ENCODE measurements around the gene ORM1. TPM values are rescaled to one million over a fixed set of nuclear protein-coding genes. Genes with fewer than 3 reads are reported as not detected.

The ORM1 gene
- total and polyA plus RNA-seq, 2 of the 8 experiments (the other 6 are each of a cell fraction or from before 2014, with no cell fraction given): 0.32 TPM; not detected in 1

DNA sequence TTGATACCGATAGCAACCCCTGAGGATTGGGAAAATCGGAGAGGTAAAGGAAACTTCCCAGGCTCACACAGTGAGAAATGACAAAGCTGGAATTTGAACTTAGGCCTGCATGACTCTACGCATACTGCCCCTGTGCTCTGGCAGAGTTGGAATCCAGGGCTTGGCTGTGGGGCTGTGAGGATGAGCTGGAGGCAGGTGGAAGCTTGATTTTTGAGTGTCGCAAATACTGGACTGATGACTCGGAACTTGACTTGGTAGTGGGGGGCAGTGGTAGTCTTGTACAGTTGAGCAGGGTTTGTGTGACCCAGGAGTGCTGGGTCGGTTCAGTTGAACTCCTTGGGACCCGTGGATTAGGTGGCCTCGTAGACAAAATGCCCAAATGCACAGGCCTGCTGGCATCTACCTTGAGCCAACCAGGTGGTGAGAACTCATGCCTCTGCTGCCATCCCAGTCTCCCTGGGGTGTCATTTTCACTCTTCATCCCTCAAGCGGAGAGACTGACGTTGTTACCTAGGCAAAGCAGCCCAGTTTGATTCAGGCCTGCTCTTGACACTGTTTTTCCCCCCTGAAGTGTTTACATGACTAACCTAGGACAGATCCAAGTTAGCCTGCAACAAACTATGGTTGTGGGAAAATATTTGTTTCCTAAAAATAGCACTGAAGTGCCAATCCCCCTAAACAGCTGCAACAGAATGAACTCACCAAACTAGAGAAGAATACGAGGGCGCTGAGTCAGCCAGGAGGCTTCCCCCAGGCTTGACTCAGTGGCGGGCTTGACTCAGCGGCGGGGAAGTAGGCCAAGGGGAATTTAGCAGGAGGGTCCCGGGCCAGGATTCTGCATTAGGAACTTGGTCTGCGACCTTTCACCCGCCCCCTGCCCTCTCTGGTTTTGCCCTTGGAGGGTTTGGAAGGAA, 45.7 kb upstream of the ORM1 start:
- Histone ChIP-seq H3K4me1 (replicated peaks in 1 of 4; ENCODE audit: control insufficient read depth in 3 of 4, insufficient read depth in 4 of 4, low read length in 3 of 4) (no peaks in the 10 kb centered on the region), H2BK20ac (ENCODE audit: low read length) (no peak overlapping the region), H3K4me2 (ENCODE audit: insufficient read depth in 1 of 2, low read depth in 2 of 2, low read length in 2 of 2) (no peak overlapping the region), H2AFZ (ENCODE audit: low read length) (no peak overlapping the region), H2BK120ac (replicated peaks; ENCODE audit: low read depth, low read length) (no peak overlapping the region), H2BK12ac (ENCODE audit: low read depth, low read length) (0 out of 2 replicates have a peak overlapping the region, but pooled peaks have one; percentile 69), H3K14ac (ENCODE audit: insufficient read length) (no peak overlapping the region), H3K27ac (ENCODE audit: low read depth, low read length) (no peak overlapping the region), H3K9ac (replicated peaks in 1 of 4; ENCODE audit: extremely low read depth in 1 of 4, low read depth in 3 of 4, low read length in 3 of 4) (no peak overlapping the region), H3K23ac (ENCODE audit: insufficient read length) (no peak overlapping the region), H3K9me3 (ENCODE audit: insufficient read depth in 2 of 2, low read depth in 1 of 2, low read length in 1 of 2) (no peaks in the 10 kb centered on the region), H3K18ac (ENCODE audit: extremely low read depth, low read length) (no peak overlapping the region), H4K91ac (replicated peaks; ENCODE audit: insufficient read length, low read length) (no peak overlapping the region), H3K36me3 (ENCODE audit: control insufficient read depth in 2 of 4, insufficient read depth in 4 of 4, low read length in 3 of 4) (no peaks in the 10 kb centered on the region; a peak in 1 of 8 replicates), H2BK5ac (ENCODE audit: low read depth, low read length) (peak overlapping the region; percentile 37; the same call in 1 of the 2 replicates), H3K4me3 (ENCODE audit: extremely low read depth in 1 of 4, insufficient read depth in 2 of 4, low read depth in 3 of 4, low read length in 4 of 4) (no peak overlapping the region), H3K23me2 (ENCODE audit: low read depth, low read length) (peaks cover 6% of the 10 kb centered on the region; the same call in 1 of the 2 replicates), H3K56ac (replicated peaks; ENCODE audit: insufficient read length, low read depth, low read length) (no peak overlapping the region), H3K27me3 (replicated peaks in 1 of 4; ENCODE audit: control insufficient read depth in 3 of 4, extremely low read depth in 1 of 4, insufficient read depth in 3 of 4, low read length in 3 of 4) (no peaks in the 10 kb centered on the region), H2BK15ac (ENCODE audit: low read length) (no peak overlapping the region), H3K79me2 (ENCODE audit: control insufficient read depth in 1 of 2, insufficient read depth in 2 of 2, low read length in 2 of 2) (no peaks in the 10 kb centered on the region), H2AK5ac (ENCODE audit: low read depth, low read length) (no peak overlapping the region), H3K79me1 (ENCODE audit: low read depth, low read length) (no peaks in the 10 kb centered on the region), H3K4ac (replicated peaks; ENCODE audit: insufficient read length, low read depth, low read length) (no peak overlapping the region), H4K5ac (ENCODE audit: insufficient read length, low read depth, low read length) (no peak overlapping the region), H4K8ac (ENCODE audit: extremely low read depth, insufficient read depth, low read length) (no peak overlapping the region), H4K20me1 (replicated peaks in 1 of 2; ENCODE audit: control insufficient read depth in 1 of 2, insufficient read depth in 2 of 2, low read length in 2 of 2) (peaks cover 1 to 6% of the 10 kb centered on the region in 2 experiments)
- FAIRE-seq: no peak
- WGBS, 2 experiments (ENCODE audit: extremely low coverage in 1 of 2, insufficient coverage in 1 of 2, insufficient read length in 1 of 2, insufficient replicate concordance in 2 of 2, low coverage in 1 of 2, low lambda C conversion rate in 2 of 2, missing lambda C conversion rate in 1 of 2): 89% methylated on average over 18 of the region's 18 CpGs; no CpG with 5 or more reads in 1 of the 2 experiments
- DNase-seq (ENCODE audit: low read depth in 1 of 2, low spot score in 2 of 2): peak in 1 of 2 experiments; percentile 37
- ChIA-PET CTCF (ENCODE audit: partially characterized antibody) (interaction anchor here (0.7 to 1.7 kb wide), 8 partner anchors 9 to 197 kb away, joined by 3 to 7 read pairs (median 4); partner anchors contain the start of gene KIF12), POLR2A (ENCODE audit: partially characterized antibody) (no interaction called here)
- TF ChIP-seq SP2 (IDR thresholded peaks at IDR 0.05; ENCODE audit: low read length) (no peak), SIN3A (conservative IDR thresholded peaks at IDR 0.05 in 1 of 2, IDR thresholded peaks at IDR 0.05 in 1 of 2; ENCODE audit: low read depth in 1 of 2, low read length in 2 of 2) (no peak), ZNF274 (IDR thresholded peaks at IDR 0.05; ENCODE audit: borderline replicate concordance, extremely low read depth, low read length) (no peak), EP300 (IDR thresholded peaks at IDR 0.05; ENCODE audit: borderline replicate concordance in 1 of 2, low read depth in 2 of 2, low read length in 2 of 2) (no peak), TEAD4 (IDR thresholded peaks at IDR 0.05; ENCODE audit: low read depth, low read length) (no peak), JUN (IDR thresholded peaks at IDR 0.05; ENCODE audit: low read depth, low read length) (no peak), ASH2L (IDR thresholded peaks at IDR 0.05; ENCODE audit: low read length) (no peak), TCF12 (IDR thresholded peaks at IDR 0.05; ENCODE audit: low read depth, low read length) (no peak)
- TF ChIP-seq, protein P1, sequence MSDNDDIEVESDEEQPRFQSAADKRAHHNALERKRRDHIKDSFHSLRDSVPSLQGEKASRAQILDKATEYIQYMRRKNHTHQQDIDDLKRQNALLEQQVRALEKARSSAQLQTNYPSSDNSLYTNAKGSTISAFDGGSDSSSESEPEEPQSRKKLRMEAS (IDR thresholded peaks at IDR 0.05): no peak
- TF ChIP-seq, protein P2, sequence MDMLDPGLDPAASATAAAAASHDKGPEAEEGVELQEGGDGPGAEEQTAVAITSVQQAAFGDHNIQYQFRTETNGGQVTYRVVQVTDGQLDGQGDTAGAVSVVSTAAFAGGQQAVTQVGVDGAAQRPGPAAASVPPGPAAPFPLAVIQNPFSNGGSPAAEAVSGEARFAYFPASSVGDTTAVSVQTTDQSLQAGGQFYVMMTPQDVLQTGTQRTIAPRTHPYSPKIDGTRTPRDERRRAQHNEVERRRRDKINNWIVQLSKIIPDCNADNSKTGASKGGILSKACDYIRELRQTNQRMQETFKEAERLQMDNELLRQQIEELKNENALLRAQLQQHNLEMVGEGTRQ (IDR thresholded peaks at IDR 0.05; ENCODE audit: low read length): no peak

All from H1 (cell line).